HG03565 (cell line): ENCODE results near the gene SPEF2.
"Not testable (repeated sequence)": the region's sequence is repeated elsewhere in the genome, so short reads cannot be mapped to it uniquely, and the experiment has no call there.

Experiments used
- ATAC-seq: cut with Tn5 transposase; IDR thresholded peaks from one replicate; pipeline ENCODE4 v1.9.1; 2021; ENCODE audit warnings: mild to moderate bottlenecking, moderate library complexity; ENCODE audit not compliant: unreplicated experiment

SPEF2 gene

DNA sequence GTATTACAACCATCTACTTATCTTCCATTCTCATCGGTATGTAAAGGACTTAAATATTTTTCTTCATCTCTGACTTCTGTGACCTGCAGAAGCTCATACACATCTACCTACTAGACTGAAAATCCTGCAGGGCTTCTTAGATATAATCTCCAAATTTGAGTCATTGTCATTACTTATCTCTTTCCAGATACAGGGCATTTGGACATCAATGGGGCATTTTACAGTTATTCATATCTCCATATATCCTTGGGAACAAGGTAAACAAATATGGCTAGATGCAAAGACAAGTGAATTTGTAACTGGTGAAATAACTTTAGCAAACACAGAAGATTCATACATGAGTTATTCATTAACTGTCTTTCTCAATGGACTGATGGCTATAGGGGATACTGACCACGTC is 201.4 kb downstream of the SPEF2 start:
- no peak for ATAC-seq

DNA sequence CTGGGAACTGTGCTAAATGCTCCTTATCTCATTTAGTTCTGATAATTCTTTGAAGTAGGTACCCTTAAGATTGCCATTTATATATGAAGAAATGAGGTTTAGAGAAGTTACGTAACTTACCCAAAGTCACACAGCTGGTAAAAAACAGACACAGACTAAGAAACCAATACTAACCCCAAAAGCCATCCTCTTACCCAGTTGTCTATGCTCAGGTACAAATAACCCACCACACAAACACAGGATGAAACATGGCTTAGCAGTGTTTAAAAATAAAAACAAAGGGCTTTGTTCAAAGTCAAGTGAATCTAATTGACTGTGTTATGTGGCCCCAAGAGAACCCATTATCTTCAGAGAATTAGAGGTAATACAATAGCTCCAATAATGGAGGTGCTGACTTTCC is 202.0 kb downstream of the SPEF2 start:
- no peak for ATAC-seq

GRCh38 chr5:35820735-35821134 is 203.1 kb downstream of the SPEF2 start:
- ATAC-seq = no peak

- no peak for ATAC-seq
Measured at GRCh38 chr5:35821513-35821912, 203.8 kb downstream of the SPEF2 start.

DNA sequence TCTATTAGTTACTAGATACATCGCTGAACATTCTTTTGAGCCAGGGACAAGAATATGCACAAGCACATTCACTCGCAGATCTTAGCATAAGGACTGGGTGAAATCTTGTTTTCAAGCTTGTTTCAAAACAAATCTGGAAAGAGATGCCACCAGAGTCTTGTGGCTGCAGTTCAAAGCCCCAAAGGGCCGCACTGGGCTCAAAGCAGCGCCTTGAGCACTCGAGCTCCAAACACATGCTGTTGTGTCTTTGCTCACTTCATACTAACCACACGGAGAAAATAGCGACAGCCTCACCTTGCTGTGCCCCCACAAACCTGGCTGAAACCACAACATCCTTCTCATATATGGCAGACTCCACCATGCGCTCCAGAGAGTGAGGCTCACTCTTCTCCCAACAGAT is 204.8 kb downstream of the SPEF2 start:
- ATAC-seq = no peak

DNA sequence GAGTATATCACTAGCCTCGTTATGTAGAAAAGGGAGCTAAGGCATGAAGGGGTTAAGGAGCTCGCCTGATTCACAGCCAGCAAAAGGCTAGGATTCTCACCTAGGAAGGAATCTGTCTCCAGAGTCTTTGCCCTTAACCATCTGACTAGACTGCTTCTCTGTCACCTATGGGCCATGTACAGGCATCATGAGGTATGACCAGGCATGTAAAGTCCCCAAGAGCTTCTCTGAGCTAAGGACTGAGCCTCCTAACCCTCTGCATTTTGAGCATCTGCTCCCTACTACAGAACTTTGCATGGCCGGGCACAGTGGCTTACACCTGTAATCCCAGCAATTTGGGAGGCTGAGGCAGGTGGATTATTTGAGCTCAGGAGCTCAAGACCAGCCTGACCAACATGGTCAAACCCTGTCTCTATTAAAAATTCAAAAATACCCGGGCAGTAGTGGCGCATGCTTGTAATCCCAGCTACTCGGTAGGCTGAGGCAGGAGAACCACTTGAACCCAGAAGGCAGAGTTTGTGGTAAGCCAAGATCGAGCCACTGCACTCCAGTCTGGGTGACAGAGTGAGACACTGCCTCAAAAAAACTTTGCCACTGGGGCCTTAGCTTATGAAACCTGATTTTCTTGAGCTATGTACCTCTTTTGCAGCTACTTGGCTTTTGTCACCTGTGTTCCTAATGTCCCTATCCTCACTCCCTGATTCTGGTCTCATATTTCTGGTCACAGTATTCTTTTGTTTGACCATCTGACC is 205.9 kb downstream of the SPEF2 start:
- no peak for ATAC-seq

- no peak for ATAC-seq
Measured at GRCh38 chr5:35826056-35826455, 208.4 kb downstream of the SPEF2 start.

GRCh38 chr5:35826554-35826953 is 208.9 kb downstream of the SPEF2 start:
- no peak for ATAC-seq

DNA sequence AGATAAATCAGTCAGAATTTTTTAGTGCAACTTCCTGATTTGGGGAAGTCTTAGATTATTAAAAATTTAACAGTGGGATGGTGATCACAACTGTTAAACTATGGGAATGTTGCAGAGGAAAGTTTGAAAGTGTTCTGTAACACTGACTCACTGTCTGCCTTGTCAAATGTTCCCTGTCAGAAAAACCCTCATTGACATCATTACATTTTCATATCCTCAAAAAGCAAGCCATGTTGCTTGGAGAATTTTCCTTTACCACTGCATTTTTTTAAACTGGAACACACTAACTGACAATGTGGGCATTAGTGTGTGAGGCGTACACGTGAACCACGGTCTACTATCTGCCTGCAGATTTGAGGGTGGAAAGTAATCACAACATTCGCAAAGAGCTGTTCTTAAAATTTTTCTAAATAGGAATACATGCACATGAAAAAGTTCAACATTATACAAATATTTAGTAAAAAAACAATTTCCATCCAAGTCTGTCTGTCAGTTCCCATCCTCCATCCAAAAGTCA is 210.5 kb downstream of the SPEF2 start:
- no peak for ATAC-seq

GRCh38 chr5:35830587-35830986 is 212.9 kb downstream of the SPEF2 start:
- no peak for ATAC-seq

- ATAC-seq = no peak
Measured at GRCh38 chr5:35832762-35833161, 215.1 kb downstream of the SPEF2 start.

DNA sequence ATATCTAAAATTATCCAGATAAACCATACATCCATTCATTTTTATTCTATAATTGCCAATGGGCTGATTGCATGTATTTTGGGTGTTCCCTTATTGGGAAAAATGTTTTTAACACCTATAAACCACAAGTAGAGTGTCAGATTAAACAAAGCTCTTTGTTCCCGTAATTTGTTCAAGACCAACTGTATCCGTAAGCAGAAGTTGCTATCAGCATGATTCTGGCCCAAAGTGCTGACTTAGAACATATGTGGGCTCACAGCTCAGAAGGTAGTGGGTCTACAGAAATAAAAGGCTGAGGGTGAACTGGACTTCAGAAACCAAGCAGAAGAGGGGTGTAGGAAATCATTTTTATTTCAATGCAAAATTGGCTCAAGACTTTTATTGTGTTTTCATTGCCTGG is 215.6 kb downstream of the SPEF2 start:
- ATAC-seq = no peak

- ATAC-seq = no peak
Measured at GRCh38 chr5:35835796-35836742, 218.4 kb downstream of the SPEF2 start.

DNA sequence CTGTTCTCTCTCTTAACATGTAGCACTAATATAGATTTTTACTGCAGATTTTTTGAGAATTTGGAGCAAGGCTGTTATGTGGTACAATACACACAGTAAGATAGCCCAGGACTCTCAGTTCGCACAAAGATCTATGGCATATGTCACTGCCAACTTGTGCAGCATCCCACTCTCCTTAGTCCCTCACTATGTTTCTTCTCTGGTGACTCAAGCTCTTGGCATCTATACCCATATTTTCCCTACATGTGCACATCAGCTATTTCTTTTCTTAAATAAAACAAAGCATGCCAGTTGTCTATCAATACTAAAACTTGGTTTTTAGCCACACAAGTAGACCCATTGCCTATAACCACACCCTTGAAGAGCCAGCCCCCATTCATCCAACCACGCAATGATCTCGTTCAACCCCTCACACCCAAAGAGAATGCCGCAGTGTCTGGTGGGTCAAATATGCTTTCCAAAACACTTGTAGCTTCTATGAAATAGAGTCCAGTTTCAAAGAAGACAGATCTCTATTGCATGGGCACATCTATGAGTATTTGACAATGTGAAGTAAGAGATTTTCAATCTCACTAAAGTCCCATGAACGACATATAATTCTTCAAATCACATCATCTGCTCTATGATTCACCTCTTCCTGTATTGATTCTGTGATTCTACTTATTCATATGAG is 220.8 kb downstream of the SPEF2 start:
- no peak for ATAC-seq

- ATAC-seq = no peak
Measured at GRCh38 chr5:35842856-35843255, 225.2 kb downstream of the SPEF2 start.

- ATAC-seq = not testable (repeated sequence)
Measured at GRCh38 chr5:35845508-35845907, 227.8 kb downstream of the SPEF2 start.

DNA sequence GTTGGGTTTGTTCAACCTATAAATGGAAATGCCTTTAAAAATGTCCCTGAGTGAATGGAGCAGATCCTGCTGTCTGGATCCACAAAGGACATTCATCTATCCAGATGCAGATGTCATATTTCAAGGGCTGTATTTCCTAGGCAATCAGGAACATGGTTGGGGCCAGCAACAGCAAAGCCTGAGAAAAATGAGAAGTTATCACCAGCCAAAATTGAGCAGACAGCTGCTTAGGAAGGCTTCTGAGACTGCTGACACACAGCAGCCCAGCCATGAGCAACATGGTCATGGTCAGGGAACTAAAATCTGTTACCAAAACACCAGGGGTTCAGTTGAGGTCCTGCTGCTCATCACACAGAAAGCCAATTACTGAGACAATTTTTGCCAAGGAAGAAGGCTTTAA is 229.8 kb downstream of the SPEF2 start:
- ATAC-seq = no peak

DNA sequence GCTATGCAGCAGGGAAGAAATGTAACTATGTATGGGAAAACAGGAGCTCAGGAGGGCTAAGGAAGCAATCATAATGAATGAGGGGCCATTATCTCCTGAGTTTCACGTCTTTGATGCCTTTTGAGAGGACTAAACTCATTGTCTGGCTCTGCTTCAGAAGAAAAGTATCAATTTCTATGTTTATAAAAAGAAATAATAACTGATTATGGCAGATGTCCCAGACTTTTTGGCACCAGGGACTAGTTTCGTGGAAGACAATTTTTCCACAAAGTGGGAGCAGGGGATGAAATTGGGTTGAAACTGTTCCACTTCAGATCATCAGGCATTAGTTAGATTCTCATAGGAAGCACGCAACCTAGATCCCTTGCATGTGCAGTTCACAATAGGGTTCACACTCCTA is 230.3 kb downstream of the SPEF2 start:
- no peak for ATAC-seq

DNA sequence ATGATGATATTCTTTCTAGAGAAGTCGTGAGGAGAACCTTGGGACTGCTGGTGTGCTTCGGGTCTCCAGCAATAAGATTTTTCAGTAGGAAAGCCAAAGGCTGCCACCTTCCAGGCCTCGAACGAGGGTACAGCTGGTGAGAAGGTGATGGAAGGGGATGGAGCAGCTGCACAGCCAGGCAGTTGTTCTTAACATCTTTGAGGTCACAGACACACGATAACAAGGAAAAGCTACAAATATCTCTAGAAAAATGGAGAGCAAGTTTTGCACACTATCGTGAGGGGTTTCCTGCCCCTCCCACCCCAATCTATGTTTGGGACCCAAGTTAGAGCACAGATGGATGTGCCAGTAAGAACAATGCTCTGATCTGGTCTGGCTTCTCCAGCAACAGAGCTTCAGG is 232.2 kb downstream of the SPEF2 start:
- no peak for ATAC-seq

GRCh38 chr5:35850967-35851680 is 233.5 kb downstream of the SPEF2 start:
- ATAC-seq = no peak
